ENCODE measurements around the gene CDCA4.
"Not testable (repeated sequence)": the region's sequence is repeated elsewhere in the genome, so short reads cannot be mapped to it uniquely, and the experiment has no call there.

The CDCA4 gene

GRCh38 chr14:105032451-105032901 lies 11.6 kb upstream of the CDCA4 start:
- DNase-seq: not testable (repeated sequence)

GRCh38 chr14:105030836-105031396 lies 10.0 kb upstream of the CDCA4 start:
- DNase-seq: no peak

- no peak for DNase-seq
Observed at GRCh38 chr14:105030194-105030593, 9.3 kb upstream of the CDCA4 start.

- no peak for DNase-seq
Observed at GRCh38 chr14:105029402-105029801, 8.5 kb upstream of the CDCA4 start.

GRCh38 chr14:105028251-105028927 lies 7.5 kb upstream of the CDCA4 start:
- no peak for DNase-seq

GRCh38 chr14:105027718-105028117 lies 6.8 kb upstream of the CDCA4 start:
- DNase-seq: not testable (repeated sequence)

GRCh38 chr14:105026802-105027563 lies 6.1 kb upstream of the CDCA4 start:
- no peak for DNase-seq

- no peak for DNase-seq
Observed at GRCh38 chr14:105026033-105026785, 5.3 kb upstream of the CDCA4 start.

GRCh38 chr14:105025429-105025828 lies 4.5 kb upstream of the CDCA4 start:
- DNase-seq: no peak

GRCh38 chr14:105023791-105024480 lies 3.1 kb upstream of the CDCA4 start:
- no peak for DNase-seq

- no peak for DNase-seq
Observed at GRCh38 chr14:105023144-105023543, 2.3 kb upstream of the CDCA4 start.

GRCh38 chr14:105022276-105022670 lies 1.4 kb upstream of the CDCA4 start:
- DNase-seq: no peak

- no peak for DNase-seq
Observed at GRCh38 chr14:105021656-105022275, 883 bp upstream of the CDCA4 start.

- DNase-seq: peak; percentile 64
Observed at GRCh38 chr14:105019861-105020814, 745 bp downstream of the CDCA4 start.

GRCh38 chr14:105018414-105018813 lies 2.5 kb downstream of the CDCA4 start:
- no peak for DNase-seq

GRCh38 chr14:105015905-105016304 lies 5.0 kb downstream of the CDCA4 start:
- no peak for DNase-seq

- DNase-seq: no peak
Observed at GRCh38 chr14:105015242-105015641, 5.6 kb downstream of the CDCA4 start.

GRCh38 chr14:105014631-105015030 lies 6.3 kb downstream of the CDCA4 start:
- no peak for DNase-seq

- DNase-seq: no peak
Observed at GRCh38 chr14:105014032-105014431, 6.9 kb downstream of the CDCA4 start.

GRCh38 chr14:105013150-105013785 lies 7.6 kb downstream of the CDCA4 start:
- no peak for DNase-seq

Data from CD4-positive, alpha-beta T cell treated with Interferon gamma for 1 hour (primary cell).